G401 (cell line): ENCODE measurements around the gene RUSF1. TPM values are rescaled to one million over a fixed set of nuclear protein-coding genes. Genes with fewer than 3 reads are reported as not detected.
"Not testable (repeated sequence)": the region's sequence is repeated elsewhere in the genome, so short reads cannot be mapped to it uniquely, and the experiment has no call there.

Experiments used
- DNase-seq: peaks from one replicate; pipeline ENCODE4 v3.0.0-alpha.2; 2015; ENCODE audit warnings: low spot score
- in situ Hi-C: cut with HindIII; loops from 2 replicates; pipeline ENCODE4 v1.10.0; 2016; ENCODE audit warnings: low sequenced_read_pairs, mixed read lengths
- total RNA-seq: library from RNA; depleted of rRNA; stranded (reverse); fragments of >200 nt; shearing (Covaris generic); gene quantifications from 2 replicates; pipeline ENCODE4 v1.2.3, GENCODE V29; 2014

RUSF1 gene
- total RNA-seq, 1 experiment from 2014 or later, result 32.1 TPM

DNA sequence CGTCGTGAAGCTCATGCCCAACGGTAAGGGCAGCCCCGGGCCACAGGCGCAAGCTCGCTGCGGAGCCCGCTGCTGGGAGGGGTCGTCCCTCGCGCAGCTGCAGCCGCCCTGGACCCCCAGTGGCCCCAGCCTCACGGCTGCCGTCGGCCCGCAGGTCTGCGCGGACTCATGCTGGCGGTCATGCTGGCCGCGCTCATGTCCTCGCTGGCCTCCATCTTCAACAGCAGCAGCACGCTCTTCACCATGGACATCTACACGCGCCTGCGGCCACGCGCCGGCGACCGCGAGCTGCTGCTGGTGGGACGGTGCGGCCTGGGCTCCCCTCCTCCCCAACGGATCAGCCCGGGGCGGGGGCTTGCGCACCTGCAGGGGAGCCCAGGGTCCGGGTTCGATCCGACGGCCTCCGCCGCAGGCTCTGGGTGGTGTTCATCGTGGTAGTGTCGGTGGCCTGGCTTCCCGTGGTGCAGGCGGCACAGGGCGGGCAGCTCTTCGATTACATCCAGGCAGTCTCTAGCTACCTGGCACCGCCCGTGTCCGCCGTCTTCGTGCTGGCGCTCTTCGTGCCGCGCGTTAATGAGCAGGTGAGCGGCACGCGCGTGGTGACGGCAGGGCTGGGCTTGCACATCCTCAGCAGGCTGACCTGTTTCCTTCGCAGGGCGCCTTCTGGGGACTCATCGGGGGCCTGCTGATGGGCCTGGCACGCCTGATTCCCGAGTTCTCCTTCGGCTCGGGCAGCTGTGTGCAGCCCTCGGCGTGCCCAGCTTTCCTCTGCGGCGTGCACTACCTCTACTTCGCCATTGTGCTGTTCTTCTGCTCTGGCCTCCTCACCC, 19.5 kb downstream of the RUSF1 start:
- in situ Hi-C loops, result no loop called here
- DNase-seq, result no peak

DNA sequence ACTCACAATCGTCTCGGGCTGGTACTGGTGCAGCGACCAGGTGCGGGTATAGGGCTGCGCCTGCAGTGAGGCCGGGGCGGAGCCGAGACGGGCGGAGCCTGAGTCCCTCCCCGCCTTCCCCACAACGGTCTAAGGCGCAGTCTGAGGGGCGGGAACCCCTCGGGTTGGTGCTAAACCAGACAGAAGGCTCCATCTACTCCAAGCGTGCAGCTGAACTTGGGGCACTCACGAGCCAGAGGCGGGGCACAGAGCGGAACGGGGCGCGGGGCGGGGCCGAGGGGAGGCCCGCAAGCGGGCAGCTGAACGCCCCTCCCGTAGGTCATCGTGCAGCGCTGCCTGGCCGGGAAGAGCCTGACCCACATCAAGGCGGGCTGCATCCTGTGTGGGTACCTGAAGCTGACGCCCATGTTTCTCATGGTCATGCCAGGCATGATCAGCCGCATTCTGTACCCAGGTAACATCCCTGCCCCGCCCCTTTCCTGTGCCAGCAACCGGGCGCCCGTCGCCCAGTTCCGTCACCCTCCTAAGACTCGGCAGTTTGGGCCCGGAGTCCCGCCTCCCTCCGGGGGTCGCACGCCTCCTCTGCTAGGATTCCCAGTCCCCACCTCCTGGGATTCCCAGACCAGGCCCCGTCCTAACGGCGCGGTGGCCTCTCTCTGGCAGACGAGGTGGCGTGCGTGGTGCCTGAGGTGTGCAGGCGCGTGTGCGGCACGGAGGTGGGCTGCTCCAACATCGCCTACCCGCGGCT, 20.3 kb downstream of the RUSF1 start:
- DNase-seq, result peak; percentile 67
- in situ Hi-C loops, result no loop called here

DNA sequence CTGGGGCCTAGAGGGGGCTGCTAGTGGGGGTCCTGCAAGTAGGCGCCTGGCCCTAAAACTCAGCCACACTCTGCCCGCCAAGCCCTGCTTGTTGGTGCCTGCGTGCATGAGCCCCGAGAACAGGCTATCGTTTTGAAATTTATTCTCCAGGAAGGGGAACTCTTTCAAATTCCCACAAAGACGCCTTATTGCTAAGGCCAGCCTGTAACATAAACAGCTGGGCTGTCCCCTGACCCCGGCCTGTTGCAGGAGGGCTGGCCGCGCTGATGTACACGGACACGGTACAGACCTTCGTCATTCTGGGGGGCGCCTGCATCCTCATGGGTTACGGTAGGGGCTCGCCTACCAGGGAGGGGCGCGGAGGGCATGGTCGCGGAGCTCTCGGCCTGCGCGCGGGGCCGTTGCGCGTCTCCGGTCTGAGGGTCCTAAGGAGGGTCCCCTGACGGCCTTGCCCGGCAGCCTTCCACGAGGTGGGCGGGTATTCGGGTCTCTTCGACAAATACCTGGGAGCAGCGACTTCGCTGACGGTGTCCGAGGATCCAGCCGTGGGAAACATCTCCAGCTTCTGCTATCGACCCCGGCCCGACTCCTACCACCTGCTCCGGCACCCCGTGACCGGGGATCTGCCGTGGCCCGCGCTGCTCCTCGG, 21.0 kb downstream of the RUSF1 start:
- in situ Hi-C loops, result no loop called here

DNA sequence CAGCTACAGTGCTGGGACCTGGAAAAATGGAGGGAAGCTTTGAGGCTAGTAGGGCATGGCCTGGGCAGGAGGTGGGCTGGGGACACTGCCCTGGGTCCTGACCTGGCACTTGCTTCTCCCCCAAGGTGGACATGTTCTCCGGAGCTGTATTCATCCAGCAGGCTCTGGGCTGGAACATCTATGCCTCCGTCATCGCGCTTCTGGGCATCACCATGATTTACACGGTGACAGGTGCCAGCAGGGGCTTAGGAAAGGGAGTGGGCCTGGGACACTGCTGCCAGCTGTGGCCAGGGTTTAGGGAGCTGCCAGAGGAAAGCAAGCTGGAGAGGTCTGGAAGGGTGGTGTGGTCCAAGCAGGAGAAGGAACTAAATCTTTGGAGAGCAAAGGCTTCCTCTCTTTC, 22.1 kb downstream of the RUSF1 start:
- DNase-seq, result no peak
- in situ Hi-C loops, result no loop called here

More for the DNA sequence above, 21.0 kb downstream of the RUSF1 start:
- DNase-seq, result no peak

DNA sequence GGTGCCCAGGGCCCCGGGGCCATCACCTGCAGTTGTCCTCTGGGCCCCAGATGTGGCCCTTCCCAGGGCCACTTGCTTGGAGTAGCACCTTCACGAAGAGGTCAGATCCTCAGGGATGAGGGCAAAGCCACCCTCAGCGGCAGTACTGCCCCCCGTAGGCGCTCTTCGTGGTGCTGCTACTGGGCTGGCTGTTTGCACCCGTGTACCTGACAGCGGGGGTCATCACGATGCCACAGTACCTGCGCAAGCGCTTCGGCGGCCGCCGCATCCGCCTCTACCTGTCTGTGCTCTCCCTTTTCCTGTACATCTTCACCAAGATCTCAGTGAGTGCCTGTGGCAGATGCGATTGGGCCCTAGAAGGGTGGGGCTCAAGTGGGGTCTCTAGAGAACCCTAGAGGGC, 22.6 kb downstream of the RUSF1 start:
- no peak for DNase-seq
- in situ Hi-C loops, result no loop called here

DNA sequence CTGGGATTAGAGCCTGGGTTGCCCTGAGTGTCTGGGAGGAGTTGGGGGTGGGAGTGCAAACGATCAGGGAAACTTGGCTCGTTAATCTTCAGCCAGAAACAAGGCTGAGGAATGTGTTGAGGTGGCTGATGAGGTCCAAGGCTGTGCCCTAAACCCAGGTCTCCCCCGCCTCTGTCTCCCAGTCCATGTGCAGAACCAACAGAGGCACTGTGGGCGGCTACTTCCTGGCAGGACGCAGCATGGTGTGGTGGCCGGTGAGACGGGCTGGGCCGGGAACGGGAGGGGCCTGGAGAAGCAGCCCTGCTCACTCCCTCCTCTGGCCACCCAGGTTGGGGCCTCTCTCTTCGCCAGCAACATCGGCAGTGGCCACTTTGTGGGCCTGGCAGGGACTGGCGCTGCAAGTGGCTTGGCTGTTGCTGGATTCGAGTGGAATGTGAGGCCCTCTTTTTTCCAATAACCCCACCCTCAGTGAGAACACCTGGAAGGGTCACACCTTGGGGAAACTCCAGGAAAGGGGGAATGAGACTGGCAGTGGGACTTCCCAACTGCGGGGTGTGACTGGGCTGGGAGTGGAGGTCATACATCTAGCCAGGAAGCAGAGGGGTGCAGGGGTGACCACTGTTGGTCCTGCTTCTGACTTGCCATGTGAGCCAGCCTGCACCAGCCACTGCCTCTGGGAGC, 23.6 kb downstream of the RUSF1 start:
- DNase-seq, result no peak
- in situ Hi-C loops, result no loop called here

DNA sequence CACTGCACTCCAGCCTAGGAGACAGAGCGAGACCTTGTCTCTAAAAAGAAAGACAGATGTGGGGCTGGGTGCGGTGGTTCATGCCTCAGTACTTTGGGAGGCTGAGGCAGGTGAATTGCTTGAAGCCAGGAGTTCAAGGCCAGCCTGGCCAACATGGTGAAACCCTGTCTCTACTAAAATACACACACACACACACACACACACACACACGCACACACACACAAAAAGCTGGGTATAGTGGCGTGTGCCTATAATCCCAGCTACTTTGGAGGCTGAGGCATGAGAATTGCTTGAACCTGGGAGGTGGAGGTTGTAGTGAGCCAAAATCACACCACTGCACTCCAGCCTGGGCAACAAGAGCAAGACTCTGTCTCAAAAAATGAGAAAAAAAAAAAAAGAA, 24.1 kb downstream of the RUSF1 start:
- in situ Hi-C loops, result not testable (repeated sequence)

DNA sequence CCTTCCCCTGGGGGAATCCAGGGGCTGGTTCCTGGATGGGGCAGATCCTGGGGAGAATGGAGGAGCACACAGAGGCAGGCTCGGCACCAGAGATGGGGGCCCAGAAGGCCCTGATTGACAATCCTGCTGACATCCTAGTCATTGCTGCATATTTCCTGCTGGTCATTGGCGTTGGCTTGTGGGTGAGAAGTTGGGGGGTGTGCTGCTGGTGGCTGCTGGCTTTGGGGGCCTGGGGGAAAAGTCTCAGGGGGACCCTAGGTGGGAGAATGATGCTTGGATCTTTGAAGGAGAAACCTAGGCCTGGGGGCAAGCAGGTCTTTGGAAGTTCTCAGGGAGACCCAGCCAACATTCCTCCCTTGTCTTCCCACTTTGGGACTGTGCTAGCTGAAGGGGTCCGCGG, 25.1 kb downstream of the RUSF1 start, which contains the start of gene SLC5A2:
Gene SLC5A2 (plus strand): TSS at position 43 of the 400 bp plus-strand sequence. CDS start 14 bp downstream, at position 57.
- no peak for DNase-seq
- in situ Hi-C loops, result no loop called here

More for the DNA sequence above, 24.1 kb downstream of the RUSF1 start:
- DNase-seq, result not testable (repeated sequence)

DNA sequence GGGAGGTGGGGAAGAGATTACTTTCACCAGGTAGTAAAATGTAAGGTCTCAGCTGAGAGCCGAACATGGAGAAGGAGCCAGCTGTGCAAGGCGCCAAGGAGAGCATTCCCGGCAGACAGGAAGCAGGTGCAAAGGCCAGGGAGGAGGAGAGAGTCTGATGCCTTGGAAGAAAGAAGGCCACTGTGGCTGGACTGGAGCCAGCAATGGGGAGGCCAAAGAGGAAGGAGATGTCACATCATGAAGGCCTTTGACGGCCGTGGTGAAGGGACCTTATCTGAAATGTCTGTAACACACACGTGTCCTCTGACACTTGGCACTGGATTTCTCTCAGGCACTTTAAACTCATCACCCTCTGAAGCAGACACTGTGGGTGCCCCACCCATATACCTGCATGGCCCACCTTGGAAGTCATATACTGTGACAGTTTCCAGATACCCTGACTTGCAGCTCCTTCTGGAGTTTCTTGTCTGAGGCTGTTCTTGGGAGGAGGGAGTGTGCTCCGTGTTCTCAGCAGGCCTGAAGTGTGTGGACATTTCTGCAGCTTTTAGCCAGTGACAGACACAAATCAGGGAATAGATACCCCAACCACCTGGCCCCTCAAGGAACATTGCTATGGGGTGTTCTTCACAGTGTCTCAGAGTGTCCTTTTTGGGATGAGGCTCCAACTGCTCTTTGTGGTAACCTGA, 27.2 kb downstream of the RUSF1 start:
- in situ Hi-C loops, result no loop called here
- DNase-seq, result no peak

DNA sequence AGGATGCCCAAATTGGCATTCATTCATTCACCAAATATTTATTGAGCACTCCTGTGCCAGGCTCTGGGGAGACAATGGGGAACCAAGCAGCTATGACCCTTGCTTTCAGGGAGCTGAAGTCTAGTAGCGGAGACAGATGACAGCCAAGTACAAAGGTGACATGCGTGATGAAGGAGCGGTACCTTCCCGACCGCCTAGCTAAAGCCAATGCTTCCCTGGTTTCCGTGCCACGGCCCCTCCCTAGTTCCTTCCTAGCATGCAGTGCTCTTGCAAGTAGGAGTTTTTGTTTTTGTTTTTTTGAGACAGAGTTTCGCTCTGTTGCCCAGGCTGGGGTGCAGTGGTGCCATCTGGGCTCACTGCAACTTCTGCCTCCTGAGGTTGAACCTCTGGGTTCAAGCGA, 28.4 kb downstream of the RUSF1 start:
- in situ Hi-C loops, result no loop called here
- no peak for DNase-seq

DNA sequence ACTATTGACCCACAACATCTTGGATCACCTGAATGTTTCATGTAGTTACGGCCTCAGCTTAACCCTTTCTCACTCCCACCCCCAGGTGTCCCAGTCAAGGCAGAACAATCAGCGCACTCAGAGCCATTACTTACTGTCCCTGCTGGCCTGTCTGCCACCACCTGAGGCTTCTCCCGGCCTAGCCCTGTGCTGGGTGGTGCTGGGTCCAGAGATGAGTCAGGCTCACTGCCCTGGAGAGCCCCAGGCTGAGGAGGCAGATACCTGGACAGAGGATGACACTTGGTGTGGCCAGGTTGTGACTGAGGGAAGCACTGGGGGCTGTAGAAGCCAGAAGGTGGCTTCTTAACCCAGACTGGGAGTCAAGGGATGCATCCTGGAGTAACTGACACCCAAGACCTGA, 29.2 kb downstream of the RUSF1 start:
- in situ Hi-C loops, result no loop called here
- DNase-seq, result no peak

DNA sequence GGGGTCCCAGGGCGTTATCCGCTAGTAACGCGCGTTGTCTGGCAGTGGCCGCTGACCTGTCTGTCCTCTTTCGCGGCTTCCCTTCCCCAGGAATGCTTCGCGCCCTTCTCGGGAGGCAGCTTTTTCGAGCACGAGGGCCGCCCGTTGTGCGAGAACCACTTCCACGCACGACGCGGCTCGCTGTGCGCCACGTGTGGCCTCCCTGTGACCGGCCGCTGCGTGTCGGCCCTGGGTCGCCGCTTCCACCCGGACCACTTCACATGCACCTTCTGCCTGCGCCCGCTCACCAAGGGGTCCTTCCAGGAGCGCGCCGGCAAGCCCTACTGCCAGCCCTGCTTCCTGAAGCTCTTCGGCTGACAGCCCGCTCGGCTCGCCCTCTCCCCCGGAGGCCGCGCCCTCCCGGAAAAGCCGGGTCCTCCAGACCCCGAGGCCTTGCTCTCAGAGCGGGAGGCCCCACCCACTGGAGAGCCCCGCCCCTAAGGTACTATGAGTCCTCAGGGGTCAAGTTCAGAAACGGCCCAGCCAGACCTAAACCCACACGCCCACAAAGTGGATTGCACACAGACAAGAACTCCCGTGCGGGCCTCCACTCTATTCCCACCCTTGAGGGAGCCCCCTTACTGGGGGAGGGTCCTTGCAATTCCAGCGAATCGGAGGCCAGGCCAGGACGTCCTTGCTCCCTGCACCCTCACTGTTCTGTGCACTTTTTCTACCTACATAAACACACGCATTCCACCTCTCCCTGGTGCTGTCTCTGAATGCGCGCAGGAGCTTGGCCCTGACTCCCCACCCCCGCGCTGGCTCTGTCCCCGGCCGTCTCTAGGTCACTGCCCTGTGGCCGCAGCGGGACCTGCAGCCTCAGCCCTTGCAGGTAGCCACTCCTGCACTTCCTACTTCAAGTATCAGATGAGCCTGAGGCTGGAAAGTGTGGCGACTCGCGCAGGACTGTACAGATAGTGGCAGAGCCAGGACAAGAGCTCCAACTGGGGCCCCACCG, 30.7 kb downstream of the RUSF1 start:
- in situ Hi-C loops, result no loop called here
- no peak for DNase-seq

DNA sequence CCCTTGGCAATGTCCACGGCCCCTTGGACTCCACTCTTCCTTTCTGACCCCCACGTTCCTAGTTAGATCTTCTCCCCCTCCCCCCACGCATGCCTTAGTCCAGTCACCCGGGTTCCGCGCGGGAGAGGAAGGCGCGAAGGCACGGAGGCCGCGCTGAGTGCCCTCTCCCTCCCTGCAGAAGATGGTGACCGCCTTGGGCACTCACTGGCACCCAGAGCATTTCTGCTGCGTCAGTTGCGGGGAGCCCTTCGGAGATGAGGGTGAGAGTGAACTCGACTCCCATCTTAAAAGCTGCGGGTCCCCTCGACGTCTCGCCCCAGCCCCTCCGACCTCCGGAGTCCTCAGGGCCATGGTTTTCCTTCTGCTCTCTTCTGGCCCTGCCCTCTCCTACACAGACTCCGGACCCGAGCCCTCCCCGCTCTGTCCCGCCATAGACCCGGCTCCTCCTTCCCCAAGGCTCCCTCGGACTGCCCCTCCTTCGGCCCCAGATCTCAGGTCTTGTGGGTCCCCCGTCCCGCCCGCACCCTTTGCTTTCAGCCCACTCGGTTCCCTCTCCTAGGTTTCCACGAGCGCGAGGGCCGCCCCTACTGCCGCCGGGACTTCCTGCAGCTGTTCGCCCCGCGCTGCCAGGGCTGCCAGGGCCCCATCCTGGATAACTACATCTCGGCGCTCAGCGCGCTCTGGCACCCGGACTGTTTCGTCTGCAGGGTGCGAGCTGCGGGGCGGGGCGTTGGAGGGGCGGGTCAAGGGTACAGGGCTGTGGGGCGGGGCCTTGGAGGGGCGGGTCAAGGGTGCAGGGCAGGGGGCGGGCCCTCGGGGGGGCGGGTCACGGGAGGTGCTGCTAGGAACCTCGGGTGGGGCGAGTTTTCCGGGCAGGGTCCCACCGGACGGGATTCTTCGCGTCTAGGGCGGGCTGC, 31.6 kb downstream of the RUSF1 start:
- in situ Hi-C loops, result no loop called here
- DNase-seq, result no peak

DNA sequence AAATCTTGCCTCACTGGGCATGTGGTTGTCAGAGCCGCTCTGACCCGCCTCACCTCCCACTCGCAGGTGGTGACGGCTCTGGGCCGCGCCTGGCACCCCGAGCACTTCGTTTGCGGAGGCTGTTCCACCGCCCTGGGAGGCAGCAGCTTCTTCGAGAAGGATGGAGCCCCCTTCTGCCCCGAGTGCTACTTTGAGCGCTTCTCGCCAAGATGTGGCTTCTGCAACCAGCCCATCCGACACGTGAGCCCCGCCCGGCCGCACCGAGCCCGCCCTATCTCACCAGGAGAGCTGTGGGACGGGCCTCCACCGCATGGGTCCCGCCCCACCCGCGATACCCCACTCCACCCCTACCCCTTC, 32.3 kb downstream of the RUSF1 start:
- no peak for DNase-seq

DNA sequence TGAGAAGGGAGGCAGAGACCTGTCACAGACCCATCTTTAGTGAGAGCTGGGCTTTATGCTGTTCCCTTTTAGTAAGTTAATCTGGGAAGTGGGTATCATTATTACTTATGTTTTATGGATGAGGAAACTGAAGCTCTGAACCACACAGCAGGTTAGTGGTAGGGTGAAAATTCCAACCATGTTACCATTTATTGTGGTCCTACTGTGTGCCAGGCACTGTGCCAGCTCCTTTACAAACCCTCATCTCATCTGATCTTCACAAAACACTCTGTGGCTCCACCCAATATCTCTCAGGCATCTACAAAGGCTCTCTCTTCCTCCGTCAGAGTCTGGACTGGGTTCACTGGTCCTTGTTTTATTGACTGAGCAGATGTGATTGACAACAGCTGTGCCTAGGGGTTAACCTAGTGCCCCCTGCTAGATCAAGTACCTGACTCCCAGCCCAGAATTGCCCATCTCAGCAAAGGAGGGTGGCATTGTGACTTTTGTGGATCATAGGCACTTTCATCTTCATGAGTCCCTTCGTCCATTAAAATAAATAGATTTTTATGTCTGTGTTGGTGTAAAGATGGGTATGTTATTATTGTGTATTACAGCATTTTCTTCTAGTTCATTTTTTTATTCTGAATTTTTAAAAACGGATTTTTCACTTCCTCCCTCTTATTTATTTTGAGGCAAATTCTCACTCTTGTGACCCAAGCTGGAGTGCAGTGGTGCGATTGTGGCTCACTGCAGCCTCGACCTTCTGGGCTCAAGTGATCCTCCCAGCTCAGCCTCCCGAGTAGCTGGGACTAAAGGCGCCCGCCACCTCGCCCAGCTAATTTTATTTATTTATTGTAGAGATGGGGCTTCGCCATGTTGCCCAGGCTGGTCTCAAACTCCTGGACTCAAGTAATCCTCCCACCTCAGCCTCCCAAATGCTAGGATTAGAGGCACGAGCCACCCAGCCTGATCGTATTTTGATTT, 33.1 kb downstream of the RUSF1 start:
- no peak for DNase-seq
- in situ Hi-C loops, result no loop called here

More for the DNA sequence above, 32.3 kb downstream of the RUSF1 start:
- in situ Hi-C loops, result no loop called here
